GM23338 (cell line): Measurements from ENCODE around the gene CUX1. TPM values are rescaled to one million over a fixed set of nuclear protein-coding genes. Genes with fewer than 3 reads are reported as not detected.

ENCODE experiments used
- ATAC-seq: fragments of 200-7000 bp; cut with Tn5 transposase; 3 replicates; pipeline ENCODE4 v1.9.1; 2020
- DNase-seq: peaks from one replicate; pipeline ENCODE4 v3.0.0-alpha.2; 2015; ENCODE audit warnings: low spot score
- H2AFZ ChIP-seq: fragments of 200-600 bp; sonication (generic); 2 replicates; pipeline ENCODE4 v1.8.0; 2016; ENCODE audit warnings: antibody characterized with exemption, mild to moderate bottlenecking, moderate library complexity
- H3F3A ChIP-seq: fragments of 200-600 bp; sonication (generic); replicated peaks from 2 replicates; pipeline ENCODE4 v1.8.0; 2017; ENCODE audit warnings: antibody characterized with exemption, mixed run types, low read depth
- H3K27ac ChIP-seq: fragments of 200-600 bp; sonication (generic); 2 replicates; pipeline ENCODE4 v1.6.1; 2016; ENCODE audit warnings: low read depth
- H3K27me3 ChIP-seq: fragments of 200-600 bp; sonication (generic); 2 replicates; pipeline ENCODE4 v1.8.0; 2016; ENCODE audit warnings: mild to moderate bottlenecking, mixed run types, moderate library complexity; ENCODE audit not compliant: insufficient read depth
- H3K36me3 ChIP-seq: fragments of 200-600 bp; sonication (generic); 2 replicates; pipeline ENCODE4 v1.8.0; 2016; ENCODE audit warnings: mild to moderate bottlenecking; ENCODE audit not compliant: insufficient read depth
- H3K4me1 ChIP-seq: fragments of 200-600 bp; sonication (generic); 2 replicates; pipeline ENCODE4 v1.8.0; 2016; ENCODE audit warnings: mild to moderate bottlenecking, moderate library complexity; ENCODE audit not compliant: insufficient read depth
- H3K4me2 ChIP-seq: fragments of 200-600 bp; sonication (generic); 2 replicates; pipeline ENCODE4 v1.7.1; 2017; ENCODE audit warnings: mixed run types
- H3K4me3 ChIP-seq: fragments of 200-600 bp; sonication (generic); 2 replicates; pipeline ENCODE4 v1.6.1; 2016; ENCODE audit warnings: mixed run types
- H3K79me2 ChIP-seq: fragments of 200-600 bp; sonication (generic); replicated peaks from 2 replicates; pipeline ENCODE4 v1.8.0; 2017; ENCODE audit warnings: mild to moderate bottlenecking; ENCODE audit not compliant: insufficient read depth
- H3K9me2 ChIP-seq: fragments of 200-600 bp; sonication (generic); 2 replicates; pipeline ENCODE4 v1.8.0; 2017; ENCODE audit not compliant: insufficient read depth
- H4K20me1 ChIP-seq: fragments of 200-600 bp; sonication (generic); replicated peaks from 2 replicates; pipeline ENCODE4 v1.8.0; 2017; ENCODE audit warnings: mild to moderate bottlenecking; ENCODE audit not compliant: insufficient read depth
- H3K27ac Mint-ChIP-seq: 2 replicates; pipeline ENCODE4 v1.8.0; 2020; ENCODE audit warnings: inconsistent platforms, mild to moderate bottlenecking, moderate library complexity, mixed read lengths
- H3K27me3 Mint-ChIP-seq: 3 replicates; pipeline ENCODE4 v1.8.0; 2022; ENCODE audit warnings: low read depth, mild to moderate bottlenecking, moderate library complexity, mixed read lengths, inconsistent platforms; ENCODE audit not compliant: insufficient read depth, poor library complexity
- H3K36me3 Mint-ChIP-seq: 3 replicates; pipeline ENCODE4 v1.8.0; 2021; ENCODE audit warnings: low read depth, mild to moderate bottlenecking, inconsistent platforms, moderate library complexity, mixed read lengths
- H3K4me1 Mint-ChIP-seq: 3 replicates; pipeline ENCODE4 v1.8.0; 2020; ENCODE audit warnings: mild to moderate bottlenecking, inconsistent platforms, mixed read lengths
- H3K4me3 Mint-ChIP-seq: 3 replicates; pipeline ENCODE4 v1.8.0; 2021; ENCODE audit warnings: moderate library complexity, mild to moderate bottlenecking, inconsistent platforms, mixed read lengths
- H3K9me3 Mint-ChIP-seq: 3 replicates; pipeline ENCODE4 v1.8.0; 2020; ENCODE audit warnings: moderate library complexity, mild to moderate bottlenecking, inconsistent platforms, mixed read lengths
- EZH2 ChIP-seq: fragments of 200-600 bp; sonication (generic); IDR thresholded peaks from one replicate; pipeline ENCODE4 v1.8.0; 2017; ENCODE audit warnings: antibody characterized with exemption, mild to moderate bottlenecking, low read depth; ENCODE audit not compliant: unreplicated experiment
- STAT1 ChIP-seq: IDR thresholded peaks from one replicate; pipeline ENCODE4 v1.6.1; 2016; ENCODE audit warnings: antibody characterized with exemption; ENCODE audit not compliant: unreplicated experiment
- ZNF114 ChIP-seq: fragments of 250-450 bp; sonication (Bioruptor Pico); IDR thresholded peaks from 2 replicates; pipeline ENCODE4 v1.5.0; 2020; ENCODE audit warnings: mild to moderate bottlenecking, moderate library complexity
- ZNF331 ChIP-seq: fragments of 250-450 bp; sonication (Bioruptor Pico); IDR thresholded peaks from 2 replicates; pipeline ENCODE4 v1.5.0; 2020; ENCODE audit warnings: low read depth, mild to moderate bottlenecking, moderate library complexity
- ZNF462 ChIP-seq: fragments of 250-450 bp; sonication (Bioruptor Pico); IDR thresholded peaks from 2 replicates; pipeline ENCODE4 v1.5.0; 2020; ENCODE audit warnings: mild to moderate bottlenecking, moderate library complexity
- polyA plus RNA-seq: library from polyadenylated mRNA; unstranded; fragments of >200 nt; fragmentation: Nextera tagmentation; extraction: Ambion mirVana; gene quantifications from 2 replicates; pipeline ENCODE4 v1.2.1, GENCODE V29; 2016
- total RNA-seq: library from RNA; depleted of rRNA; stranded (reverse); fragments of >200 nt; shearing (Covaris generic); gene quantifications from 2 replicates; pipeline ENCODE4 v1.2.3, GENCODE V29; 2014
- TF ChIP-seq, protein P1 (sequence below): IDR thresholded peaks from one replicate; pipeline ENCODE4 v1.6.1; 2018; ENCODE audit warnings: antibody characterized with exemption; ENCODE audit not compliant: unreplicated experiment
- TF ChIP-seq, protein P2 (sequence below), 2 experiments: fragments of 200-600 bp in 1 of 2; sonication (generic) in 1 of 2; conservative IDR thresholded peaks; 2 replicates each; pipeline versions ENCODE4 v1.5.1 to v1.6.1; 2016 to 2017; ENCODE audit warnings: antibody characterized with exemption in 2 of 2, low read depth in 2 of 2, mild to moderate bottlenecking in 2 of 2, moderate library complexity in 1 of 2

Gene CUX1
- total and polyA plus RNA-seq, 2 experiments from 2014 or later = 49.9 to 64.0 TPM

- no peaks in the 10 kb centered on the region for H3K36me3 ChIP-seq
- Mint-ChIP-seq H3K27me3 (peaks cover 11% of the 10 kb centered on the region), H3K9me3 (no peaks in the 10 kb centered on the region), H3K36me3 (peaks cover 12% of the 10 kb centered on the region), H3K4me3 (no peak overlapping the region), H3K4me1 (peaks cover 54% of the 10 kb centered on the region), H3K27ac (no peak overlapping the region; the same call in 1 of the 2 replicates)
- no peak for DNase-seq
- H3K4me1 ChIP-seq = peaks cover 36% of the 10 kb centered on the region
- peaks cover 100% of the 10 kb centered on the region for H3K79me2 ChIP-seq
- H2AFZ ChIP-seq = no peak overlapping the region
- no peak overlapping the region for H3K4me3 ChIP-seq
- no peaks in the 10 kb centered on the region for H3K9me2 ChIP-seq
- no peaks in the 10 kb centered on the region for H3K27me3 ChIP-seq
- TF ChIP-seq, protein P1, sequence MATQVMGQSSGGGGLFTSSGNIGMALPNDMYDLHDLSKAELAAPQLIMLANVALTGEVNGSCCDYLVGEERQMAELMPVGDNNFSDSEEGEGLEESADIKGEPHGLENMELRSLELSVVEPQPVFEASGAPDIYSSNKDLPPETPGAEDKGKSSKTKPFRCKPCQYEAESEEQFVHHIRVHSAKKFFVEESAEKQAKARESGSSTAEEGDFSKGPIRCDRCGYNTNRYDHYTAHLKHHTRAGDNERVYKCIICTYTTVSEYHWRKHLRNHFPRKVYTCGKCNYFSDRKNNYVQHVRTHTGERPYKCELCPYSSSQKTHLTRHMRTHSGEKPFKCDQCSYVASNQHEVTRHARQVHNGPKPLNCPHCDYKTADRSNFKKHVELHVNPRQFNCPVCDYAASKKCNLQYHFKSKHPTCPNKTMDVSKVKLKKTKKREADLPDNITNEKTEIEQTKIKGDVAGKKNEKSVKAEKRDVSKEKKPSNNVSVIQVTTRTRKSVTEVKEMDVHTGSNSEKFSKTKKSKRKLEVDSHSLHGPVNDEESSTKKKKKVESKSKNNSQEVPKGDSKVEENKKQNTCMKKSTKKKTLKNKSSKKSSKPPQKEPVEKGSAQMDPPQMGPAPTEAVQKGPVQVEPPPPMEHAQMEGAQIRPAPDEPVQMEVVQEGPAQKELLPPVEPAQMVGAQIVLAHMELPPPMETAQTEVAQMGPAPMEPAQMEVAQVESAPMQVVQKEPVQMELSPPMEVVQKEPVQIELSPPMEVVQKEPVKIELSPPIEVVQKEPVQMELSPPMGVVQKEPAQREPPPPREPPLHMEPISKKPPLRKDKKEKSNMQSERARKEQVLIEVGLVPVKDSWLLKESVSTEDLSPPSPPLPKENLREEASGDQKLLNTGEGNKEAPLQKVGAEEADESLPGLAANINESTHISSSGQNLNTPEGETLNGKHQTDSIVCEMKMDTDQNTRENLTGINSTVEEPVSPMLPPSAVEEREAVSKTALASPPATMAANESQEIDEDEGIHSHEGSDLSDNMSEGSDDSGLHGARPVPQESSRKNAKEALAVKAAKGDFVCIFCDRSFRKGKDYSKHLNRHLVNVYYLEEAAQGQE = no peak
- TF ChIP-seq STAT1 (no peak), ZNF462 (CRISPR knock-in tag) (no peak), ZNF331 (no peak), EZH2 (no peak), ZNF114 (no peak)
- TF ChIP-seq, protein P2, sequence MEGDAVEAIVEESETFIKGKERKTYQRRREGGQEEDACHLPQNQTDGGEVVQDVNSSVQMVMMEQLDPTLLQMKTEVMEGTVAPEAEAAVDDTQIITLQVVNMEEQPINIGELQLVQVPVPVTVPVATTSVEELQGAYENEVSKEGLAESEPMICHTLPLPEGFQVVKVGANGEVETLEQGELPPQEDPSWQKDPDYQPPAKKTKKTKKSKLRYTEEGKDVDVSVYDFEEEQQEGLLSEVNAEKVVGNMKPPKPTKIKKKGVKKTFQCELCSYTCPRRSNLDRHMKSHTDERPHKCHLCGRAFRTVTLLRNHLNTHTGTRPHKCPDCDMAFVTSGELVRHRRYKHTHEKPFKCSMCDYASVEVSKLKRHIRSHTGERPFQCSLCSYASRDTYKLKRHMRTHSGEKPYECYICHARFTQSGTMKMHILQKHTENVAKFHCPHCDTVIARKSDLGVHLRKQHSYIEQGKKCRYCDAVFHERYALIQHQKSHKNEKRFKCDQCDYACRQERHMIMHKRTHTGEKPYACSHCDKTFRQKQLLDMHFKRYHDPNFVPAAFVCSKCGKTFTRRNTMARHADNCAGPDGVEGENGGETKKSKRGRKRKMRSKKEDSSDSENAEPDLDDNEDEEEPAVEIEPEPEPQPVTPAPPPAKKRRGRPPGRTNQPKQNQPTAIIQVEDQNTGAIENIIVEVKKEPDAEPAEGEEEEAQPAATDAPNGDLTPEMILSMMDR (conservative IDR thresholded peaks at IDR 0.05; ENCODE audit: low read depth in 2 of 2) = no peak
- H3F3A ChIP-seq = 0 out of 2 replicates have a peak, but pooled peaks cover 6% of the 10 kb centered on the region
- no peak for ATAC-seq
- H3K4me2 ChIP-seq = no peak overlapping the region
- no peak overlapping the region for H3K27ac ChIP-seq
- H4K20me1 ChIP-seq = peaks cover 70% of the 10 kb centered on the region
Measured at GRCh38 chr7:101829374-101829773, 11.9 kb downstream of the CUX1 start.
